Ectodermal cell (in vitro differentiated cells): ENCODE measurements around the gene DHX8.
"Not testable (repeated sequence)": the region's sequence is repeated elsewhere in the genome, so short reads cannot be mapped to it uniquely, and the experiment has no call there.

ENCODE experiments used
- H3K27ac ChIP-seq: 2 replicates; pipeline ENCODE4 v1.7.0; 2013; ENCODE audit warnings: mild to moderate bottlenecking, low read depth, low read length; ENCODE audit not compliant: insufficient read depth, poor library complexity, severe bottlenecking
- H3K27me3 ChIP-seq: 2 replicates; pipeline ENCODE4 v1.7.0; 2013; ENCODE audit warnings: mild to moderate bottlenecking, low read length; ENCODE audit not compliant: insufficient read depth, control insufficient read depth, poor library complexity, severe bottlenecking
- H3K36me3 ChIP-seq: one replicate; pipeline ENCODE4 v1.7.0; 2013; ENCODE audit warnings: low read length; ENCODE audit not compliant: control insufficient read depth, insufficient read depth
- H3K4me1 ChIP-seq: one replicate; pipeline ENCODE4 v1.7.0; 2013; ENCODE audit warnings: low read length; ENCODE audit not compliant: control insufficient read depth, insufficient read depth
- H3K4me3 ChIP-seq: 2 replicates; pipeline ENCODE4 v1.7.0; 2013; ENCODE audit warnings: low read depth, low read length, control low read depth; ENCODE audit not compliant: insufficient read depth
- H3K9me3 ChIP-seq: 2 replicates; pipeline ENCODE4 v1.7.0; 2013; ENCODE audit warnings: mild to moderate bottlenecking, low read length, moderate library complexity; ENCODE audit not compliant: control insufficient read depth
- WGBS, 2 experiments: methylation state at CpG; one replicate each; pipeline ENCODE4 v1.1.7; 2013; ENCODE audit warnings: missing lambda C conversion rate in 2 of 2; 5-methylcytosine and 5-hydroxymethylcytosine counted together

Gene DHX8

GRCh38 chr17:43461185-43461584, 22.6 kb upstream of the DHX8 start:
- 89% methylated on average over 1 of the region's 1 CpG; no CpG with 5 or more reads in 1 of the 2 experiments for WGBS, 2 experiments
- H3K27ac ChIP-seq, result no peak overlapping the region
- H3K9me3 ChIP-seq, result no peaks in the 10 kb centered on the region
- H3K4me1 ChIP-seq, result peaks cover 11% of the 10 kb centered on the region
- no peaks in the 10 kb centered on the region for H3K27me3 ChIP-seq
- no peak overlapping the region for H3K4me3 ChIP-seq
- H3K36me3 ChIP-seq, result no peaks in the 10 kb centered on the region

GRCh38 chr17:43462569-43462968, 21.2 kb upstream of the DHX8 start:
- not testable (repeated sequence) for H3K27ac ChIP-seq, H3K4me3 ChIP-seq, H3K27me3 ChIP-seq, H3K9me3 ChIP-seq, H3K4me1 ChIP-seq, H3K36me3 ChIP-seq
- WGBS, 2 experiments, result 86 to 96% methylated on average over 3 of the region's 4 CpGs

- WGBS, 2 experiments, result 92 to 95% methylated on average over 4 of the region's 4 CpGs
Observed at GRCh38 chr17:43463241-43463640, 20.5 kb upstream of the DHX8 start.

DNA sequence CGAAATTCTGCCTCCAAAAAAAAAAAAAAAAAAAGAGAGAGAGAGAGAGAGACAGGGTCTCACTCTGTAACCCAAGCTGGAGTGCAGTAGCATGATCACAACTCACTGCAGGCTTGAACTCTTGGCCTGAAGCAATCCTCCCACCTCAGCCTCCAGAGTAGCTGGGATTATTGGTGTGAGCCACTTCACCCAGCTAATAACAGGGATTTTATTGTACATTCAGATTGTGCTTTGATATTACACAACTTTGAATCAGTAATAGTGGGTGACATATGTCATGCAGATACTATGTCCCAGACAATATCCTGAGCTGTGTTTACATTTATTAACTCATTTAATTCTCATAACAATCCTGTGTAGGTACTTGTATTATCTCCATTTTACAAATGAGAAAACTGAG, 19.7 kb upstream of the DHX8 start:
- WGBS, 2 experiments, result 82 to 90% methylated on average over 1 of the region's 1 CpG
- Histone ChIP-seq H3K36me3 (no peaks in the 10 kb centered on the region), H3K27ac (no peak overlapping the region), H3K4me1 (peaks cover 7% of the 10 kb centered on the region), H3K27me3 (no peaks in the 10 kb centered on the region), H3K4me3 (no peak overlapping the region), H3K9me3 (no peaks in the 10 kb centered on the region)

More at GRCh38 chr17:43463241-43463640, 20.5 kb upstream of the DHX8 start:
- no peaks in the 10 kb centered on the region for H3K27me3 ChIP-seq
- H3K9me3 ChIP-seq, result no peaks in the 10 kb centered on the region
- H3K36me3 ChIP-seq, result no peaks in the 10 kb centered on the region
- no peak overlapping the region for H3K27ac ChIP-seq
- no peak overlapping the region for H3K4me3 ChIP-seq
- H3K4me1 ChIP-seq, result peaks cover 4% of the 10 kb centered on the region

- H3K4me1 ChIP-seq, result peaks cover 7% of the 10 kb centered on the region
- H3K9me3 ChIP-seq, result no peaks in the 10 kb centered on the region
- no peaks in the 10 kb centered on the region for H3K27me3 ChIP-seq
- no peak overlapping the region for H3K27ac ChIP-seq
- no peak overlapping the region for H3K4me3 ChIP-seq
- 84 to 90% methylated on average over 9 of the region's 9 CpGs for WGBS, 2 experiments
- no peaks in the 10 kb centered on the region for H3K36me3 ChIP-seq
Observed at GRCh38 chr17:43465049-43465448, 18.7 kb upstream of the DHX8 start.

DNA sequence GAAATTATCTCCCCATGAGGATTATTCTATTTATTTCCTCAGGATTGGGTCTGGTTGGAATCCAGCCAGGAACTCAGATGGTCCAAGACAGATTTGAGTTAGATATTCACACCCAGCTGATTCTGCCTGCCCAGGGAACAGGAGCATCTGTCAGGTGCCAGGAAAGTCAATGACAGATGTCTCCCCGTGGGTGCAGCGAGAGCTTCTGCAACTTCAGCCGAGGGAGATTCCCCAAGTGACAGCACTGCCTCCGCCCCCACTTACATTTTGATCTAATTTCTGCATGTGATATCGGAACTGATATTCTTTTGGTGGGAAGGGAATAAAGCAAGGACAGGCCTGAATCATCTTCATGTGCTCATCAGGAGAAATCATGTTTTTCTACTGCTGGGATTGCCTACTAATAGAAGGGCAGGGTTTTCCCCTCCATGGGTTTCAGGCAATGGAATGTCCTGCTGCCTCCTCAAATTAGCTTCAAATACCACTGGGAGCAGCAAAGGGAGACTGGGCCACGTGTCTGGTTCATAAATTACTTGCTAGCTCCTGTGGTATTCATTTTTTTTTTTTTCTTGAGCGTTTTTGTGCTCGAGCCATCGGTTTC, 15.7 kb upstream of the DHX8 start:
- H3K9me3 ChIP-seq, result no peaks in the 10 kb centered on the region
- H3K36me3 ChIP-seq, result no peaks in the 10 kb centered on the region
- H3K4me3 ChIP-seq, result no peak overlapping the region
- H3K27ac ChIP-seq, result peak overlapping the region; percentile 3
- H3K27me3 ChIP-seq, result no peaks in the 10 kb centered on the region
- peaks cover 7% of the 10 kb centered on the region for H3K4me1 ChIP-seq
- 85 to 86% methylated on average over 9 of the region's 9 CpGs for WGBS, 2 experiments

GRCh38 chr17:43468691-43469139, 15.1 kb upstream of the DHX8 start:
- peak overlapping the region; percentile 3 for H3K27ac ChIP-seq
- WGBS, 2 experiments, result 76 to 81% methylated on average over 4 of the region's 4 CpGs
- no peak overlapping the region for H3K4me3 ChIP-seq
- peaks cover 7% of the 10 kb centered on the region for H3K4me1 ChIP-seq
- no peaks in the 10 kb centered on the region for H3K27me3 ChIP-seq
- no peaks in the 10 kb centered on the region for H3K36me3 ChIP-seq
- H3K9me3 ChIP-seq, result no peaks in the 10 kb centered on the region

DNA sequence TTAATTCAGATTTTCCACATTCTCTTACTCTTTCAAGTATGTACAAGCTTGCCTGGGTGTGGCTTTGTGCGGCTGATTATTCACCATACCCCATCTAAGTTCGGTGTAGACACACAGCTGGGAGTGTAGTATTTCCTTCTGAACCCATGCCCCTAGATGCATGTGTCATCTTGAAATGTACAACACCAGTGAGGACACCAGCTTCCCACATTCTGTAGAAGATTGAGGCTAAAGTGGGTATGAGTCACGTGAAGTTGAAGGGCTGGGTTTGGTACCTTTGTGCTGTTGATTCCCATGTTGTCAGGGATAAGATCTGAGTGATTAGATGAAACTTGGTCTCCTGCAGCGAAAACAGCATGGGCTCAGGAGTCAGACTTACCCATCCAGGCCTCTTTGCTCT, 14.6 kb upstream of the DHX8 start:
- no peak overlapping the region for H3K27ac ChIP-seq
- 94 to 95% methylated on average over 4 of the region's 4 CpGs for WGBS, 2 experiments
- H3K4me1 ChIP-seq, result peaks cover 7% of the 10 kb centered on the region
- H3K4me3 ChIP-seq, result no peak overlapping the region
- H3K9me3 ChIP-seq, result no peaks in the 10 kb centered on the region
- H3K27me3 ChIP-seq, result no peaks in the 10 kb centered on the region
- no peaks in the 10 kb centered on the region for H3K36me3 ChIP-seq

GRCh38 chr17:43471585-43472160, 12.1 kb upstream of the DHX8 start:
- H3K27me3 ChIP-seq, result no peaks in the 10 kb centered on the region
- 70 to 71% methylated on average over 1 of the region's 2 CpGs for WGBS, 2 experiments
- no peak overlapping the region for H3K27ac ChIP-seq
- H3K36me3 ChIP-seq, result no peaks in the 10 kb centered on the region
- no peak overlapping the region for H3K4me3 ChIP-seq
- H3K9me3 ChIP-seq, result no peaks in the 10 kb centered on the region
- peaks cover 7% of the 10 kb centered on the region for H3K4me1 ChIP-seq

GRCh38 chr17:43475494-43476089, 8.2 kb upstream of the DHX8 start:
- Histone ChIP-seq H3K4me3 (no peak overlapping the region), H3K9me3 (no peaks in the 10 kb centered on the region), H3K27ac (no peak overlapping the region), H3K27me3 (no peaks in the 10 kb centered on the region), H3K4me1 (no peaks in the 10 kb centered on the region), H3K36me3 (no peaks in the 10 kb centered on the region)
- WGBS, 2 experiments, result 93 to 94% methylated on average over 11 of the region's 11 CpGs
